Measurements from ENCODE around the gene TPTE.

GRCh38 chr21:10575311-10575667 lies 53.9 kb downstream of the TPTE start:
- TF ChIP-seq, protein P1, sequence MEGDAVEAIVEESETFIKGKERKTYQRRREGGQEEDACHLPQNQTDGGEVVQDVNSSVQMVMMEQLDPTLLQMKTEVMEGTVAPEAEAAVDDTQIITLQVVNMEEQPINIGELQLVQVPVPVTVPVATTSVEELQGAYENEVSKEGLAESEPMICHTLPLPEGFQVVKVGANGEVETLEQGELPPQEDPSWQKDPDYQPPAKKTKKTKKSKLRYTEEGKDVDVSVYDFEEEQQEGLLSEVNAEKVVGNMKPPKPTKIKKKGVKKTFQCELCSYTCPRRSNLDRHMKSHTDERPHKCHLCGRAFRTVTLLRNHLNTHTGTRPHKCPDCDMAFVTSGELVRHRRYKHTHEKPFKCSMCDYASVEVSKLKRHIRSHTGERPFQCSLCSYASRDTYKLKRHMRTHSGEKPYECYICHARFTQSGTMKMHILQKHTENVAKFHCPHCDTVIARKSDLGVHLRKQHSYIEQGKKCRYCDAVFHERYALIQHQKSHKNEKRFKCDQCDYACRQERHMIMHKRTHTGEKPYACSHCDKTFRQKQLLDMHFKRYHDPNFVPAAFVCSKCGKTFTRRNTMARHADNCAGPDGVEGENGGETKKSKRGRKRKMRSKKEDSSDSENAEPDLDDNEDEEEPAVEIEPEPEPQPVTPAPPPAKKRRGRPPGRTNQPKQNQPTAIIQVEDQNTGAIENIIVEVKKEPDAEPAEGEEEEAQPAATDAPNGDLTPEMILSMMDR (IDR thresholded peaks at IDR 0.05), result no peak
- TF ChIP-seq EP300 (IDR thresholded peaks at IDR 0.05), result no peak
- no peak for TF ChIP-seq POLR2A (IDR thresholded peaks at IDR 0.05; ENCODE audit: low read length)
- no peak for TF ChIP-seq BHLHE40 (IDR thresholded peaks at IDR 0.05; ENCODE audit: low read depth, low read length)
- TF ChIP-seq, protein P2, sequence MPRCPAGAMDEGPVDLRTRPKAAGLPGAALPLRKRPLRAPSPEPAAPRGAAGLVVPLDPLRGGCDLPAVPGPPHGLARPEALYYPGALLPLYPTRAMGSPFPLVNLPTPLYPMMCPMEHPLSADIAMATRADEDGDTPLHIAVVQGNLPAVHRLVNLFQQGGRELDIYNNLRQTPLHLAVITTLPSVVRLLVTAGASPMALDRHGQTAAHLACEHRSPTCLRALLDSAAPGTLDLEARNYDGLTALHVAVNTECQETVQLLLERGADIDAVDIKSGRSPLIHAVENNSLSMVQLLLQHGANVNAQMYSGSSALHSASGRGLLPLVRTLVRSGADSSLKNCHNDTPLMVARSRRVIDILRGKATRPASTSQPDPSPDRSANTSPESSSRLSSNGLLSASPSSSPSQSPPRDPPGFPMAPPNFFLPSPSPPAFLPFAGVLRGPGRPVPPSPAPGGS (IDR thresholded peaks at IDR 0.05), result no peak
- TF ChIP-seq CHD2 (IDR thresholded peaks at IDR 0.05; ENCODE audit: low read length, partially characterized antibody), result no peak
- no peak for TF ChIP-seq RAD21 (conservative IDR thresholded peaks at IDR 0.05 in 1 of 2, IDR thresholded peaks at IDR 0.05 in 1 of 2)
